Stimulated activated CD8-positive, alpha-beta memory T cell treated with anti-CD3 and anti-CD28 coated beads, Interleukin-15, amount 100 ng/mL, for 4 hours (primary cell): ENCODE data around the gene PIMREG.

Experiments
- DNase-seq, 2 donors: peaks; one replicate each; pipeline ENCODE4 v3.0.0-alpha.2; 2020; ENCODE audit warnings: low read depth in 2 of 2

The PIMREG gene

DNA sequence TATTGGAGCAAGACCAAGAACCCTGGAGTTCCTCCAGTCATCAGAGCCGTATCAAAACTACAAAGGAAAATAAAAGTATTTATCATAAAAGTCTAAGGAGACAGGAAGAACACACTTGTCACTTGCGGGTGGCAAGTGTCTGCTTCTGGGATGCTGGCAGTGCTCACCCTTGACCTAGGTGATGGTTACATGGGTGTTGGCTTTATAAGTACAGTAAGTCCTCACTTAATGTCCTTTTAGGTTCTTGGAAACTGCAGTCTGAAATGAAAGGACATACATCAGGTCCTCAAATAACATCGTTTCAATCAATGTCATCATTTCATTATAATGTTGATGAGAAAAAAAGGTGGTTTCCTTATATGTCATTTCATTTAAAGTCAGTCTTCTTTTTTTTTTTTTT lies 6.3 kb upstream of the PIMREG start:
- no peak for DNase-seq

- DNase-seq, result no peak
Measured at GRCh38 chr17:6439951-6440350, 4.3 kb upstream of the PIMREG start.

GRCh38 chr17:6442775-6443174 lies 1.5 kb upstream of the PIMREG start:
- no peak for DNase-seq

DNA sequence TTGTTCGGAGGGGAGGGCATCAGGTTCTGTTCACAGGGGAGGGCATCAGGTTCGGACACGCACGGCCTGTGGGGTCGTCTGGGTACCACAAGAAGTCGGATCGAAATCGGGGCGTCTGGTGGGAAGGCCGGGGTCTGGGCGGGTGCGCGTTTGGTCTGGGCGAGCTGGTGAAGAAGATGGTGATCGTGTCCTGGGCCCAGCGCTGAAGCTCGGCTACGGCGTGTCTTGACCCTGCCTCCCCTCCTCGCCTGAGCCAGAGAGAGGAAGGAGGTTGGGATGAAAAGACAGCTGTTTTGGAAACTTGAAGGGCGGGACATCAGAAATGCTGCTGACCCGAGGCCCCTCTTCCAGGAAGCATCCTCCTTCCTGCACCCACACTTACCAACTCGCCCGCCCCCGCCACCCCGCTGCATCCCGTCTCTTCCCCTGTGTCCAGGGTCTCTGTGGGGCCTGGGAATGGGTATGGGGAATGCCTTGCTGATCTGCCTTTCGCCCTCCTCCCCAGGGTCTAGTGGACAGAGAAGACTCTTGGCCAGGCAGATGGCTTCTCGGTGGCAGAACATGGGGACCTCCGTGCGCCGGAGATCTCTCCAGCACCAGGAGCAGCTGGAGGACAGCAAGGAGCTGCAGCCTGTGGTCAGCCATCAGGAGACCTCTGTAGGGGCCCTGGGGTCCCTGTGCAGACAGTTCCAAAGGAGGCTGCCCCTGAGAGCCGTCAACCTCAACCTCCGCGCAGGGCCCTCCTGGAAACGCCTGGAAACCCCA lies 498 bp downstream of the PIMREG start:
- DNase-seq, result no peak

DNA sequence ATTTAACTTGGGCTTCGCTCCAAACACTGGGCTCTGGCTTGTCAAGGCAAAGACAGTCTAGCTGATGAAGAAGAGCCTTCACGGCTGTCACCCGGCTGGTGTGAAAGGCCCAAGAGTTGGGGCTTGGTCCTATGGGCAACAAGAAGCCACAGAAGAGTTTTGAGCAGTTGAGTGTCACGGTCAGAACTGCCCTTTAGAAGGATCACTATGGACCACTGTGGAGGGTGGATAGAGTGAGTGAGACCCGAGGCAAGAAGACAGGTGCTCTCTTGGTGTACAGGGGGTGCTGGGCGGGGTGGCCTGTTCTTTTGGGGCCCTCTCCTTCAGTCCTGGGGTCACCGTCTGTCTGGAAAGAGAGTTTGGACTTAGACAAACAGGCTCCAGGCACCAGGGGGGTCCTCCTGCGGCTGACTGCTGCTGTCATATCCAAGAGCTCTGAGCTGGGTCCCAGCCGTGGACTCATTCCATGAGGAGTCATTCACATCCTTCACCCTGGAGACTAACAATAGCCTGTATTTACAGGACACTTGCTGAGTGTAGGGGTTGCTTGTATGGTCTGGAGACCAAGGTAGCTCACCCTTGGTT lies 2.4 kb downstream of the PIMREG start:
- DNase-seq, result no peak

DNA sequence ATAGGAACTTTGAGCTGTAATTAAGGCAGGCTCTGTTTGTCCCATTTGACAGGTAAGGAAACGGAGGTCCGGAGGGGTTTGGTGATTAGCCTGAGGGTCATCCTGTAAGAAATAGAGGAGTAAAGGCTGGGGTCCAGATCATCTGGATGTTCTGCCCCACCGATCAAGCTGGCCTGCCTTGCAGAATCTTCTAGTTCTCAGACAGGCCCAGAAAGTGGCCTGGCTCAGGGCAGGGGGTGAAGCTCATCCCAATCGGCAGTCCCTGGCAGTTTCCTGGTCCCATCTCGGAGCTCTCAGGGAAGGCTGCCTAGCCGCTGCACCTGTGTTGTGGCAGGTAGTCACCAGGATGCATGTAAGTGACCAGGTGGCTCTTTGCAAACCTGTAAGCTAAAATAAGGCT lies 4.2 kb downstream of the PIMREG start:
- DNase-seq, result no peak

DNA sequence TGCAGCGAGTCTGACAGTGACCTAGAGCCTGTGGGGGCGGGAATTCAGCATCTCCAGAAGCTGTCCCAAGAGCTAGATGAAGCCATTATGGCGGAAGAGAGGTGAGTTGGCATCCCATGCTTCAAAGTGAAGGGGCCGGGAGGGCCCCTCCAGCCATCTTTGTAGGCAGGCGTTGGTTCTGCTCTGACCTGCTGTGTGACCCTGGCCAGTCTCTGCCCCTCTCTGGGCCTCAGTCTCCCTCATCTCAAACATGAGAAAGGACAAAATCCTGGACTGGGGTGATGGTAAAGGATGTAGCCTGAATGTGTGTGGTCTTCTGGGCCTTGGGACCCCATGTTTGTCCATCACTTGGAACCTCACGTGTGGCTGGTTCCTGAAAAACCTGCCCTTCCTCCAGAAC lies 5.1 kb downstream of the PIMREG start:
- DNase-seq, result no peak

DNA sequence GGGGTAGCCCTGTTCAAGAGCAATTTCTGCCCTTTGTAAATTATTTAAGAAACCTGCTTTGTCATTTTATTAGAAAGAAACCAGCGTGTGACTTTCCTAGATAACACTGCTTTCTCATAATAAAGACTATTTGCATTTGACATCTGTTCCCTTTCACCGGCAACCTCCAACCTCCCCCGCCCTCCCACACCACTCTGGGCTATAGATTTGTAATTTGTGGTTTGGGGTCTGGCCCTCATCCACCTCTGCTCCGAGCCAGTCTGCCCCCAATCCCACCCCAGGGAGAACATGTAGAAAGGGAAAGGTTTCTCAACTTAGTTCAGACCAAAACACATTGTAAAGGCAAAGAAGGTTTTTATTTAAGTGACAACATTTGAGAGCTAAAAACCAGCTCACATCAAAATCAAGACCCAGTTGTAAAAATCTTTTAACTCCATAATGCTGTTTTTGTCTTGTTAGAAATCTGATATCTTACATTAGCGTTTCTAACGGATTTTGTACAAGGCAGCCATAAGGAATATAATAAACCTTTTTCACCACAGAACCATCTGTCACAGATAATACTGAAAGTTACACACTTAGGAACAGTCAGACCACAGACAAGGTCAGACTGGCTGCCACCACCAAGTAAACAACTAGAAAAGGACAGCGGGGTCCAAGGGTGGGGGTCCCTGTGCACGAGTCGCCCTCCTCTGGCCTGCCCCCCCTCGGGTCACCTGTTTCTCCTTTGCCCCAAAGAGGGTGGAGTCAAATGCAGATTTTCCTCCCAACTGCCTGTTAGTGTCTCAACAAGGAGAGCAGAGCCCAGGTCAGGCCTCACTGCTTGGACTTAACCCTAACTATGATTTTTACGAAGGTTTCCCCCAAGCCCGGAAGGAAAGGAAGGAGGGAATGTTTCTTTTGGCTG lies 6.9 kb downstream of the PIMREG start:
- no peak for DNase-seq

- no peak for DNase-seq
Measured at GRCh38 chr17:6452471-6453266, 8.4 kb downstream of the PIMREG start.

GRCh38 chr17:6453279-6454024 lies 9.2 kb downstream of the PIMREG start:
- DNase-seq, result no peak

- DNase-seq, result no peak
Measured at GRCh38 chr17:6454495-6455320, 10.5 kb downstream of the PIMREG start.

GRCh38 chr17:6455321-6455705 lies 11.1 kb downstream of the PIMREG start:
- DNase-seq, result no peak

DNA sequence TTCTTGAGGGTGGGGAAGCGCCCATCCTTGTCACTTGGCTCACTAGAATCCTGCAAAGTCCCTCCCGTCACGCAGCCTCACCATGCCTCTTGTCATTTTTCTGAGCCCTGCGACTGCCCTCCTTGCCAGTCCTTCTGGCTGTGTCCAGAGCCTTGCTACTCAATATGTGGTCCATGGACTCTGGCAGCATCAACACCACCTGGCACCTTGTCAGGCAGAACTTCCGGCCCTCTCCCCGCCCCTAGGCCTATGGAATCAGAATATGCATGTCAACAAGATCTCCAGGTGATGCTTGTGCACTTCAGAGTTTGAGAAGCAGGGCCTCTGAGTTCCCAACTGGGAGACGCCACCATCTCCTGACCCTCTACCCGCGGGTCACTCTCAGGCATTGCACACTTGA lies 12.1 kb downstream of the PIMREG start:
- no peak for DNase-seq

DNA sequence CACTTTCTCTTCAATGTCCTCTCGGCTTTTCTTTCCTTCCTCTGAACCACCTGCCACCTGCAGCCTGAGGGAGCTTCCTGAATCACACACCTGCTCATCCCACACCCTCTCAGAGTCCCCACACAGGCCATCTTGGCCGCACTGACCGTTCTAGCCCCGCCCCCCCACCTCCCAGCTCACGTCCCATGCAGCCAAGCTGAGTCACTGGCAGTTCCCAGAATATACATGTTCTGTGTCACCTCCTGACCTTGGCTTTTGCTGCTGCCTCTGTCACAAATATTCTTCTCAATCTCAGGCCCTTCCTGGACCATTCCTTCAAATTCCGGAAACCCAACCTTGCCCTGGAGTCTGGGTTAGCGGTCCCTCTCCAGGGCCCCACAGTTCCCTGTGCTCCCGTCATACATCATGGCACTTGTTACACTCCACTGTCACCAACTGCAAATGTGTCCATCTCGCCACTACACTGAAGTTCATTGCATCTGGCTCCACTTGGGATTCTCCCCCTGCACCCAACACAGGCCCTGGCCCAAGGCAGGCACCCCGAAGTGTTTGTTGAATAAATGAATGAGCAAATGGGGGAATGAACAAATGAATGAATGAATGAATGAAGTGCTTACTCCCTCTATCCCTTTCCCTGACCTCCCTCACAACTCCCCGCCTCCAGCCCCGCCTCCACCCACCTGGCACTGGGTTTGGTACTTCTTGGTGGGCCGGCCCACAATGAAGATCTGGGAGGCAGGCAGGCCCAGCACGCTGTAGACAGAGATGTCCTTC lies 12.8 kb downstream of the PIMREG start:
- DNase-seq, result no peak

DNA sequence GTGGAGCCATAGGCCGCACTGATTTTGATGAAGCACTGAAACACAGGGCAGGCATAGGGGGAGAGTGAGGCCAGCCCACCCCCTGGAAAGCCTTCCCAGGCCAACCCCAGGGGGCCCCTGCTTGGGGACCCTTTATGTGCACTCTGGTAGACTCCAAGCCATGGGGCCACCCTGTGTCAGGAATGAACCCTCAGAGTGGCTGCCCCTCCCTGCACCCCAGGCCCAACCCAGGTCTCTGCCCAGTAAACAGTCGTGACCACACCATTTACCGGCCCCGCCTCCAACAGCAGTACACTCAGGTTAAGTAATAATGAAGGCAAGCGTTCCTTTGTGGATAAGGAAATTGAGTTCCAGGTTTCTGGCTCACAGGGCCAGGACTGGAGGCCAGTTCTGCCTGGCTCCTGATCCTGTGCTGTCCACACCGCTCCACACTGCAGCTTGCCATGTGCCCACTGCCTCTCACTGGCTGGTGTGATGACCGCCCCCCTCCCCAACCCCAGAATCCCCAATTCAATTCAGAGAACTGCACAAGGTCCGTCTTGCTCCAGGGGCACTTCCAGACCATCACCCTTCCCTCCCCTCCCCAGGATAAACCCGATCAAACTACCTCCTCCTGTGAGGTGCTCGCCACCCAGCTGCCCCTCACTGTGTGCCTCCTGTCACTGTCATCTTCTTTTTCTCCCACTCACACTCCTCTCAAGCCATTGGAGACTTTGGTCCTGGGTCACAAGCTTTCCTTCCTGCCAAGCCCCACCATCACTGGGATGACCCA lies 13.6 kb downstream of the PIMREG start:
- no peak for DNase-seq

DNA sequence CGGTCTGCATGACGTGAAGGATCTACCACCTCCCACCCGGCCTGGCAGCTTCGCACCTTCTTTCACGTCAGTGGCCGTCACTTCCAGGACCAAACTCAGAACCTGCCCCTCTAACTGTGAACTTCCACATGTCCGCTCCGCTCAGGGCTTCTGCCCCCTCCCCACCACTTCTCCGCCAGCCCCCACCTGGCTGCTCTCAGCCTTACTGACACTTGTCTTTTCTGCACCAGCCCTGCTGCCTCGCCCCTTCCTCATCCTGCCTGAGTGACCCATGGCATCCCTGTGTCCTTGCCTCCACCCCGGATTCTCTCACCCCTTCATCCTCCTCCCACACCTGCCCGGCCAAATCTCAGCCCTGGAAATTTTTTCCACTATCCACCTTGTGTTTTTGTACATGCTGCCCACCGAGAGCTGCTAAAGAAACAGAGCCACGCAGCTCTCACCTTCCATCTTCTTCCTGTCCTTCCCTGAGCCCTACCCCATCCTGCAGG lies 14.2 kb downstream of the PIMREG start:
- no peak for DNase-seq

GRCh38 chr17:6460531-6461161 lies 16.4 kb downstream of the PIMREG start:
- DNase-seq, result no peak

- no peak for DNase-seq
Measured at GRCh38 chr17:6461246-6461645, 17.0 kb downstream of the PIMREG start.
